ENCODE results near the gene MTSS2.
"Not testable (repeated sequence)": the region's sequence is repeated elsewhere in the genome, so short reads cannot be mapped to it uniquely, and the experiment has no call there.

MTSS2 gene

GRCh38 chr16:70649300-70649699, 36.6 kb downstream of the MTSS2 start:
- DNase-seq: no peak

DNA sequence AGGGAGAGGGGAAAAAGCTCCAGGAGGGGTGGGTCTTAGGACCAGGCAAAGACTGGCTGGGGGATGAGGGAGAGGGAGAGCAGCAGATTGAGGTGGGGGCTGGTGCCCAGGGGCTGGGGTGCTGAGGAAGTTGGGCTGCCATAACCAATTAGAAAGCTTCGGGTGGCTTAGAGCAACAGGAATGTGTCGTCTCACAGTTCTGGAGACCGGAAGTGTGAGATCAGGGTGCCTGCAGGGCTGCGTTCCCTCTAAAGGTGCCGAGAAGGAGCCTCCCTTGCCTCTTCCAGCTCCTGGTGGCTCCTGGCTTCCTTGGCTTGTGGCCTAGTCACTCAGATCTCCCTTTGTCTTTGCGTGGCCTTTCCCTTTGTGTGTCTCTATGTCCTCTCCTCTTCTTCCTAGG, 37.2 kb downstream of the MTSS2 start:
- no peak for DNase-seq

DNA sequence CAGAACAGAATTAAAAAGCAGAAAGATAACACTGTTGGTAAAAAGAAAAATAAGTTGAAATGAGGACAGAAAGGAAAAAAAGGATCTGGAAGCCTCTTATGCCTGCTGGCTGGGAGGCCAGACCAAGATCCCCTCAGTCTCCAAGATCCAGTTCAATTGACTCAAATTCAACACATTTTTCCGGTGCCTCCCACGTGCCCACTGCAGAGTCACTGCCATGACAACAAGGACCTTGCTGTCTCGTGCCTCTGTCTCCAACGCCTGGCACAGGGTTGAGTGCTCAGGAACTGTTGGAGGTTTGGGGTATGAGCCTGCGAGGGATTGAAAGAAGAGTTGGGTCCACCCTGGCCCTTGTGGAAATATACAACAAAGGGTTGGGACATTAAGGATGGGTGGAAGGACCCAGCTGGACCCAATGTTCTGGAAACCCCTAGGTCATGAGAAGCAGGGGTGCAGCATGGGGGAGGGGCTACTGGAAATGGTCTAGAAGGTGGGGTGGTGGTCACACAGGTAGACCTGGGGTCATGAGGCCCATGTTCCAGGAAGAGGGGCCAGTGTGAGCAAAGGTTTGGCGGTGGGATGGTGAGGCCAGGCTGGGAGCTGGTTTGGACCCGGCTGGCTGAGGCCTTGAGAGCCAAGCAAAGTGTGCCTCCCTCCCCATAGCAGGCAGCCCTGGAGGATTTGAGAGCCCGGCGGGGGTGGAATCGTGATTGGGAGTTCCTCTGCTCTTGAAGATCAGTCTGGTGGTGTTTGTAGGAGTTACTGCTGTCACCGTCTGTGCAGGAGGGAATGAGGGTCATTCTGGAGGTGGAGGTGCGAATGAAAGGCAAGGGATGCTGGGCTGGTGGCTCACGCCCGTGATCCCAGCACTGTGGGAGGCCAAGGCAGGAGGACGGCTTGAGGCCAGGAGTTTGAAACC, 38.2 kb downstream of the MTSS2 start:
- no peak for DNase-seq

DNA sequence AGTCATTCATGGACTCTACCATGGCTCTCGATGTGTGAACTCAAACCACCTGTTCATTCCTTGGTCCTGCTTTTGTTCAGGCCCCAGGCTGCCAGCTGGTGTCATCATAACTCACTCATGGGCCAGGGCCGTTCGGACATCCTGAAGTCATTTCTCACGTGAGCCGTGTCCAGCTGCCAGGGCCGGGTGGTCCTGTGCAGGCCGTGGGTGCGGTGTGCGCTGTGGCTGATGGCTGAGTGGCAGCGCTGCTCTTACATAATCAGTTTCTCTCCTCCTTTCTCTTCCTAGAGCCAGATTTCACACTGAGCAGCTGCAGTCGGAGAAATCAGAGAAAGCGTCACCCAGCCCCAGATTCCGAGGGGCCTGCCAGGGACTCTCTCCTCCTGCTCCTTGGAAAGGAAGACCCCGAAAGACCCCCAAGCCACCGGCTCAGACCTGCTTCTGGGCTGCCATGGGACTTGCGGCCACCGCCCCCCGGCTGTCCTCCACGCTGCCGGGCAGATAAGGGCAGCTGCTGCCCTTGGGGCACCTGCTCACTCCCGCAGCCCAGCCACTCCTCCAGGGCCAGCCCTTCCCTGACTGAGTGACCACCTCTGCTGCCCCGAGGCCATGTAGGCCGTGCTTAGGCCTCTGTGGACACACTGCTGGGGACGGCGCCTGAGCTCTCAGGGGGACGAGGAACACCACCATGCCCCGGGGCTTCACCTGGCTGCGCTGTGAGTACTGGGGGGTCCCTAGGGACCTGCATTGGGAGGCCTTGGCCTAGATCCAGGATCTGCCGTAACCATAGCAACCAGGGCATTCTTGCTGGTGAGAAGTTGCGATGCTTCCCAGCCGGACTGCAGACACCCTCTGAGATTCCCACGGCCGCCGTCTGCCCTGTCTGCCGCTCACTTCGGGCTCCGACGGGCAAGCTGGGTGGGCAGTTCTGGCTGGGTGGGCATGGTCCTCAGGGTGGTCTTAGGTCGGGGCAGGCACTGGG, 39.3 kb downstream of the MTSS2 start, which contains the start of gene IL34:
Gene IL34 (plus strand): TSS at position 300 of the 982 bp plus-strand sequence. CDS start 389 bp downstream, at position 689.
- DNase-seq: no peak

- DNase-seq: no peak
Measured at GRCh38 chr16:70644763-70645597, 40.9 kb downstream of the MTSS2 start.

DNA sequence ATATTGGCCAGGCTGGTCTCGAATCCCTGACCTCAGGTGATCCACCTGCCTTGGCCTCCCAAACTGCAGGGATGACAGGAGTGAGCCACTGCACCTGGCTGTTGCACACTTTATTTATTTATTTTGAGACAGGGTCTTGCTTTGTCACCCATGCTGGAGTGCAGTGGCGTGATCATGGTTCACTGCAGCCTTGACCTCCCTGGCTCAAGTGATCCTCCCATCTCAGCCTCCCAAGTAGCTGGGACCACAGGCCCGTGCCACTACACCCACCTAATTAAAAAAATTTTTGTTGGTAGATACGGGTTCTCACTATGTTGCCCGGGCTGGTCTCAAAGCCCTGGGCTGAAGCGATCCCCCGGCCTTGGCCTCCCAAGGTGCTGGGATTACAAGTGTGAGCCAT, 42.6 kb downstream of the MTSS2 start:
- not testable (repeated sequence) for DNase-seq

DNA sequence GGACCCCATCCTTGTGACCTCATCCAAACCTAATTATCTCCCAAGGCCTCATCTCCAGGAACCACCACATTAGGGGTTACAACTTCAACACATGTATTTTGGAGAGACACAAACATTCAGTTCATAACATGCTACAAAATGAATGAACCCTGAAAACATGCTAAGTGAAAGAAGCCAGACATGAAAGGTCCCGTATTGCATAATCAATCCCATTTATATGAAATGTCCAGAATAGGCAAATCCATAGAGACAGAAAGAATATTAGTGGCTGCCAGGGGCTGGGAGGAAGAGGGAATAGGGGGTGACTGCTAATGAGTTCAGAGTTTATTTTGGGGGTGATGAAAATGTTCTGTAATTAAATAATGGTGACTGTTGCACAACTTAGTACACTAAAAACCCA, 43.2 kb downstream of the MTSS2 start:
- DNase-seq: no peak

GRCh38 chr16:70638814-70639792, 46.8 kb downstream of the MTSS2 start:
- no peak for DNase-seq

All from activated CD4-positive, alpha-beta T cell treated with anti-CD3 and anti-CD28 coated beads, Interleukin-2, amount 50 U/mL, for 48 hours (primary cell).